Transverse colon (tissue), 4 donors: ENCODE results near the gene CCNF. TPM values are rescaled to one million over a fixed set of nuclear protein-coding genes. Genes with fewer than 3 reads are reported as not detected.
A peak's percentile ranks its signal among the peaks of the same experiment; 100 is the strongest.

Experiments used
- DNase-seq: peaks from one replicate; pipeline ENCODE4 v3.0.0-alpha.2; 2019
- H3K27ac ChIP-seq, 4 donors: fragments of 200-600 bp; sonication (generic); 2 replicates each; pipeline ENCODE4 v1.5.1; 2016 to 2018; ENCODE audit warnings: inconsistent platforms in 4 of 4
- H3K27me3 ChIP-seq: fragments of 200-600 bp; sonication (generic); 2 replicates; pipeline ENCODE4 v1.5.1; 2017; ENCODE audit warnings: inconsistent platforms
- H3K36me3 ChIP-seq, 4 donors: fragments of 200-600 bp; sonication (generic); 2 replicates each; pipeline ENCODE4 v1.5.1; 2017 to 2019; ENCODE audit warnings: inconsistent platforms in 4 of 4
- H3K4me1 ChIP-seq, 4 donors: fragments of 200-600 bp; sonication (generic); 2 replicates each; pipeline ENCODE4 v1.5.1; 2017 to 2020; ENCODE audit warnings: inconsistent platforms in 4 of 4
- H3K4me3 ChIP-seq, 4 donors: fragments of 200-600 bp; sonication (generic); 1 replicate in 1 of 4; 2 replicates in 3 of 4; pipeline versions ENCODE4 v1.5.1 to v1.6.1; 2017 to 2019; ENCODE audit warnings: inconsistent platforms in 4 of 4
- H3K9me3 ChIP-seq, 2 donors: fragments of 200-600 bp; sonication (generic); 2 replicates each; pipeline ENCODE4 v1.5.1; 2017 to 2019; ENCODE audit warnings: inconsistent platforms in 2 of 2
- EP300 ChIP-seq: sonication (generic); formaldehyde crosslinking; IDR thresholded peaks from one replicate; pipeline ENCODE4 v1.6.1; 2017; ENCODE audit warnings: antibody characterized with exemption, low read depth
- POLR2A ChIP-seq: fragments of 450-650 bp; IDR thresholded peaks from one replicate; pipeline ENCODE4 v1.6.1; 2016; ENCODE audit warnings: antibody characterized with exemption, mild to moderate bottlenecking, moderate library complexity
- POLR2AphosphoS5 ChIP-seq, 3 donors: sonication (generic); formaldehyde crosslinking; IDR thresholded peaks; one replicate each; pipeline ENCODE4 v1.6.1; 2016; ENCODE audit warnings: antibody characterized with exemption in 3 of 3
- WGBS, 2 donors: methylation state at CpG; one replicate each; pipeline ENCODE4 v1.1.5; 2018; ENCODE audit warnings: low coverage in 1 of 2; 5-methylcytosine and 5-hydroxymethylcytosine counted together
- in situ Hi-C, 4 donors: fragments of 200-750 bp; cut with MboI; loops; one replicate each; pipeline versions ENCODE4 v1.15.0 to v1.15.1; 2017; ENCODE audit warnings: low sequenced_read_pairs in 3 of 4, low pct_ligation_motif_present in 1 of 4, low pct_unique_long_range_greater_than_20kb in 1 of 4
- intact Hi-C: fragments of 100-400 bp; cut with DNase I; formaldehyde crosslinking; loops from one replicate; pipeline ENCODE4 v1.15.1; 2023; ENCODE audit warnings: low total_unique reads
- total RNA-seq, 4 donors: library from RNA; depleted of rRNA; stranded (reverse); fragments of >200 nt; gene quantifications; one replicate each; pipeline ENCODE4 v1.1.0, GENCODE V29; 2016
- TF ChIP-seq, protein P1 (sequence below), 5 experiments: fragments of 200-600 bp in 3 of 5; fragments of 450-650 bp in 2 of 5; sonication (generic) in 3 of 5; IDR thresholded peaks; 1 replicate in 2 of 5; 2 replicates in 3 of 5; pipeline ENCODE4 v1.5.1; 2016 to 2017; ENCODE audit warnings: antibody characterized with exemption in 5 of 5, inconsistent platforms in 3 of 5, mild to moderate bottlenecking in 2 of 5, moderate library complexity in 1 of 5

Gene CCNF
- total RNA-seq, 4 donors from 2014 or later: 0.75 to 24.9 (median 2.3) TPM

DNA sequence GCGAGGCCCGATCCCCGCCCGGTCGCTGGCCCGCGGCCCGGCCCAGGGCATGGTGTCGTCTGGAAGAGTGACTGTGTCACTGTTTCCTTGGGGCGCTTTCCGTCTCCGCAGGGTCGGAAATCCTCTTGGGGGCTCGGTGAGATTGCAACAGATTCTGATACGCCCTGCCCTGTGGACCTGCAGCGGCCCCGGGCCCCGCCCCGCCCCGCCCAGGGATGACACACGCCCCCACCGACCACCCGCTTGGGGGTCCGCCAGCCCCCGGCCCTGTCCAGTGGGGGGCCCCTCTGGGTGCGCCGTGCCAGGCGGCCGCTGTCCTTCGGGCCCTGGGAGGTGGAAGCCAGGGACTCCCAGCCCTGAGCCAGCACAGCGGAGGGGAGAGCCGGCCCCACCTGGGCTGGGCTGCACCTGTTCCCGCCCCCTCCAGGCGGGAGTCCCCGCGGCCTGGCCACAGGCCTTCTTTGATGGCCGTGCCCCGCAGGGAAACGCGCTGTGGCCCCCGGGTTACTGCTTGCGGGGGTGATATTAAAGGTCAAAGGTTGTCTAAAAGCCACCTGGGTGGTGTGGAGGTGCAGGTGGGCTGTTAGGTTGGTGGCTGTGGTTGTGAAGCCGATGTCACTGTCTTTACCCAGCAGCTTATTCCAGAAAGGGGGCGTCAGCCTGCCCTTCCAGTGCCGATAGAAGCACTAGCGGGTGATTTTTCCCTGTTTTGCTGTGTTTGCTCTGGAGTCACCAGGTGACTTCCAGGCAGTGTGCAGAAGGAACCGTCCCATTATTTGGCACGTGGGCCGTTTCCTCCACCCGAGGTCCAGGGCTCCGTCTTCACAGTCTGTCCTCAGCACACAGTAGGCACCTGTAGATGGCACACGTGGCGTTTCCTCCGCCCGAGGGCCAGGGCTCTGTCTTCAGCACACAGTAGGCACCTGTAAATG, 46.4 kb downstream of the CCNF start:
- TF ChIP-seq EP300 (no peak), POLR2AphosphoS5 (IDR thresholded peaks at IDR 0.05) (no peak), POLR2A (no peak)
- TF ChIP-seq, protein P1, sequence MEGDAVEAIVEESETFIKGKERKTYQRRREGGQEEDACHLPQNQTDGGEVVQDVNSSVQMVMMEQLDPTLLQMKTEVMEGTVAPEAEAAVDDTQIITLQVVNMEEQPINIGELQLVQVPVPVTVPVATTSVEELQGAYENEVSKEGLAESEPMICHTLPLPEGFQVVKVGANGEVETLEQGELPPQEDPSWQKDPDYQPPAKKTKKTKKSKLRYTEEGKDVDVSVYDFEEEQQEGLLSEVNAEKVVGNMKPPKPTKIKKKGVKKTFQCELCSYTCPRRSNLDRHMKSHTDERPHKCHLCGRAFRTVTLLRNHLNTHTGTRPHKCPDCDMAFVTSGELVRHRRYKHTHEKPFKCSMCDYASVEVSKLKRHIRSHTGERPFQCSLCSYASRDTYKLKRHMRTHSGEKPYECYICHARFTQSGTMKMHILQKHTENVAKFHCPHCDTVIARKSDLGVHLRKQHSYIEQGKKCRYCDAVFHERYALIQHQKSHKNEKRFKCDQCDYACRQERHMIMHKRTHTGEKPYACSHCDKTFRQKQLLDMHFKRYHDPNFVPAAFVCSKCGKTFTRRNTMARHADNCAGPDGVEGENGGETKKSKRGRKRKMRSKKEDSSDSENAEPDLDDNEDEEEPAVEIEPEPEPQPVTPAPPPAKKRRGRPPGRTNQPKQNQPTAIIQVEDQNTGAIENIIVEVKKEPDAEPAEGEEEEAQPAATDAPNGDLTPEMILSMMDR (IDR thresholded peaks at IDR 0.05): no peak
- no peaks in the 10 kb centered on the region for H3K9me3 ChIP-seq
- in situ Hi-C loops: loop anchor here in 3 of 4 donors (25.0 kb wide), 3 partner anchors 138 to 313 kb away; partner anchors contain the start of genes ABCA3 (in 2 of the 3), CASKIN1 (in 1 of the 3) and TRAF7 (in 1 of the 3)
- 14% methylated on average over 38 of the region's 55 CpGs; no CpG with 5 or more reads in 1 of the 2 donors for WGBS, 2 donors
- H3K4me1 ChIP-seq: peaks cover 15 to 42% (median 35%) of the 10 kb centered on the region in 4 donors
- peaks cover 30% of the 10 kb centered on the region for H3K27me3 ChIP-seq
- H3K4me3 ChIP-seq: peak overlapping the region; percentile 65 to 90 (median 67)
- H3K27ac ChIP-seq: peak overlapping the region in 3 of 4 donors; percentile 85 to 88 (median 88)
- peak; percentile 44 for DNase-seq
- intact Hi-C loops: no loop called here
- no peaks in the 10 kb centered on the region for H3K36me3 ChIP-seq

DNA sequence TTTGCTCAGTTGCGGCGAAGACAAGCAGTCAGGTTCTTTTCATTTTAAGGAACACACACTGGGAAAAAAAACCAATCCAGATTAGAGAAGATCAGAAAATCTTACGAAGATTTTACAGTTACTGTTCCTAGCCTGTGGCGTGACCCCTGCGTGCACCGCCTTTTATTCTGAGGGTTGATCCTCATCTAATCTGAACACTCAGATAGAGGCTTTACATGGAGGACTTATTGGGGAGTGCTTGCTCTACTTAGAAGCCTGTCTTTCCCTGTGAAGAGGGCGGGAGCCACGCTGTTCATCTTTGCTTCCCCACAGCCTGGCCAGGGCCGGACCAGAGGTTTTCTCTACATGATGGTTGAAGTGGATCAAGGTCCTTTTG, 47.1 kb downstream of the CCNF start:
- Histone ChIP-seq H3K36me3 (no peaks in the 10 kb centered on the region), H3K4me1 (peaks cover 11 to 42% (median 31%) of the 10 kb centered on the region in 4 donors), H3K4me3 (no peak overlapping the region), H3K27ac (no peak overlapping the region), H3K9me3 (no peaks in the 10 kb centered on the region), H3K27me3 (peaks cover 23% of the 10 kb centered on the region)
- in situ Hi-C loops (loop anchor here in 3 of 4 donors (25.0 kb wide), 3 partner anchors 139 to 314 kb away; partner anchors contain the start of genes ABCA3 (in 2 of the 3), CASKIN1 (in 1 of the 3) and TRAF7 (in 1 of the 3)), intact Hi-C loops (no loop called here)
- TF ChIP-seq POLR2A: no peak
- no peak for TF ChIP-seq POLR2AphosphoS5 (IDR thresholded peaks at IDR 0.05)
- WGBS, 2 donors: 95% methylated on average over 9 of the region's 9 CpGs; no CpG with 5 or more reads in 1 of the 2 donors
- DNase-seq: no peak

DNA sequence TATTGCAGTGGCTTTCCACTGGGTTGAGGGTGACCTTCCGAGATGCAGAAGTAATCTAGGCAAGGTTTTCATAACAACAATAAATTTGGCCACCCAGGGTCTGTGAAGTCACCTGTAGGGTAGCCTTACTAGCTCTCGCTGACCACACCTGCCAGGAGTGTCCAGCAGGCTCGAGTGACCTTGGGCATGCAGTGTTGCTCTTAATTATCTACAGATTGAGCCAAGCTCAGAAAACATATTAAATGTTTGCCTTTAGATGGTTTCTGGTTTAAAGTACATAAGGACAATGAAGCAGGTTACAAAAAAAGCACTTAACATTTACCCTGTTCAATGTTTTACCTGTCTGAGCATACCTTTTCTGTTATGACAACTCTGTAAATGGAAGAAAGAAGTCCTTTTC, 47.5 kb downstream of the CCNF start:
- intact Hi-C loops (no loop called here), in situ Hi-C loops (loop anchor here in 3 of 4 donors (25.0 kb wide), 3 partner anchors 139 to 314 kb away; partner anchors contain the start of genes ABCA3 (in 2 of the 3), CASKIN1 (in 1 of the 3) and TRAF7 (in 1 of the 3))
- WGBS, 2 donors: 89% methylated on average over 3 of the region's 3 CpGs; no CpG with 5 or more reads in 1 of the 2 donors

DNA sequence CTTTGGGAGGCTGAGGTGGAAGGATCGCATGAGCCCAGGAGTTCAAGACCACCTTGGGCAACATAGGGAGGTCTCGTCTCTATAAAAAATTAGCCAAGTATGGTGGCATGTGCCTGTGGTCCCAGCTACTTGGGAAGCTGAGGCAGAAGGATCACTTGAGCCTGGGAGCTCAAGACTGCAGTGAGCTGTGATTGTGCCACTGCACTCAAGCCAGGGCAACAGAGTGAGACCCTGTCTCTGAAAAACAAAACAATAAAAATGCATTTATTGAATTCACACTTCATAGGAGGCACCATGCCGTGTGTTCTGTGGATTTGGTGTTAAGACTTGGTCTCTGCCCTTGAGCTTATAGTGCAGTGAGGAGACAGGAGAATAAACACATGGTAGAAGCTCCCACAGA, 48.1 kb downstream of the CCNF start:
- peaks cover 13 to 35% (median 29%) of the 10 kb centered on the region in 4 donors for H3K4me1 ChIP-seq
- peaks cover 13% of the 10 kb centered on the region for H3K27me3 ChIP-seq
- no peak for TF ChIP-seq POLR2AphosphoS5 (IDR thresholded peaks at IDR 0.05)
- TF ChIP-seq, protein P1 (IDR thresholded peaks at IDR 0.05): no peak
- TF ChIP-seq EP300: no peak
- TF ChIP-seq POLR2A: no peak
- H3K9me3 ChIP-seq: no peaks in the 10 kb centered on the region
- 97% methylated on average over 3 of the region's 3 CpGs; no CpG with 5 or more reads in 1 of the 2 donors for WGBS, 2 donors
- intact Hi-C loops (no loop called here), in situ Hi-C loops (loop anchor here in 3 of 4 donors (25.0 kb wide), 3 partner anchors 140 to 315 kb away; partner anchors contain the start of genes ABCA3 (in 2 of the 3), CASKIN1 (in 1 of the 3) and TRAF7 (in 1 of the 3))
- no peak overlapping the region for H3K27ac ChIP-seq
- H3K36me3 ChIP-seq: no peaks in the 10 kb centered on the region
- H3K4me3 ChIP-seq: no peak overlapping the region
- no peak for DNase-seq

More for the DNA sequence above, 47.5 kb downstream of the CCNF start:
- no peak overlapping the region for H3K27ac ChIP-seq
- H3K4me1 ChIP-seq: peaks cover 11 to 38% (median 30%) of the 10 kb centered on the region in 4 donors
- H3K27me3 ChIP-seq: peaks cover 19% of the 10 kb centered on the region
- no peak for DNase-seq
- no peaks in the 10 kb centered on the region for H3K9me3 ChIP-seq
- no peak overlapping the region for H3K4me3 ChIP-seq
- no peak for TF ChIP-seq POLR2A
- TF ChIP-seq, protein P1 (IDR thresholded peaks at IDR 0.05): no peak
- TF ChIP-seq EP300: no peak
- no peak for TF ChIP-seq POLR2AphosphoS5 (IDR thresholded peaks at IDR 0.05)
- no peaks in the 10 kb centered on the region for H3K36me3 ChIP-seq
